Nephron progenitor cell (in vitro differentiated cells): ENCODE measurements around the gene CACNA2D3.

Experiments used
- DNase-seq: peaks from one replicate; pipeline ENCODE4 v3.0.0; 2021
- H3K27ac Mint-ChIP-seq: 2 replicates; pipeline ENCODE4 v1.8.0; 2021; ENCODE audit warnings: mild to moderate bottlenecking, moderate library complexity, mixed read lengths
- H3K27me3 Mint-ChIP-seq: 2 replicates; pipeline ENCODE4 v1.8.0; 2021; ENCODE audit warnings: mild to moderate bottlenecking, low read depth, mixed read lengths; ENCODE audit not compliant: poor library complexity
- H3K36me3 Mint-ChIP-seq: 2 replicates; pipeline ENCODE4 v1.8.0; 2021; ENCODE audit warnings: low read depth, mixed read lengths
- H3K4me1 Mint-ChIP-seq: 2 replicates; pipeline ENCODE4 v1.8.0; 2021; ENCODE audit warnings: mixed read lengths
- H3K4me3 Mint-ChIP-seq: 2 replicates; pipeline ENCODE4 v1.8.0; 2021; ENCODE audit warnings: mild to moderate bottlenecking, moderate library complexity, mixed read lengths
- H3K9me3 Mint-ChIP-seq: 2 replicates; pipeline ENCODE4 v1.8.0; 2021; ENCODE audit warnings: mild to moderate bottlenecking, moderate library complexity, mixed read lengths
- CTCF ChIP-seq: fragments of 200-600 bp; sonication (generic); IDR thresholded peaks from 2 replicates; pipeline ENCODE4 v1.5.0; 2021; ENCODE audit warnings: antibody characterized with exemption

Gene CACNA2D3

GRCh38 chr3:54817628-54818027 is 695.3 kb downstream of the CACNA2D3 start:
- H3K27me3 Mint-ChIP-seq, result peaks cover 7% of the 10 kb centered on the region

GRCh38 chr3:54818486-54818885 is 696.1 kb downstream of the CACNA2D3 start:
- Mint-ChIP-seq H3K27ac (no peak overlapping the region), H3K27me3 (peaks cover 7% of the 10 kb centered on the region), H3K36me3 (no peaks in the 10 kb centered on the region), H3K4me3 (no peak overlapping the region), H3K9me3 (no peaks in the 10 kb centered on the region), H3K4me1 (peaks cover 56% of the 10 kb centered on the region)
- DNase-seq, result no peak
- no peak for TF ChIP-seq CTCF

More at GRCh38 chr3:54817628-54818027, 695.3 kb downstream of the CACNA2D3 start:
- Mint-ChIP-seq H3K4me1 (peaks cover 56% of the 10 kb centered on the region), H3K36me3 (no peaks in the 10 kb centered on the region), H3K9me3 (no peaks in the 10 kb centered on the region), H3K27ac (no peak overlapping the region), H3K4me3 (no peak overlapping the region)
- DNase-seq, result no peak
- TF ChIP-seq CTCF, result no peak

- Mint-ChIP-seq H3K4me1 (peaks cover 56% of the 10 kb centered on the region), H3K36me3 (no peaks in the 10 kb centered on the region), H3K4me3 (no peak overlapping the region), H3K27ac (no peak overlapping the region), H3K9me3 (no peaks in the 10 kb centered on the region), H3K27me3 (peaks cover 7% of the 10 kb centered on the region)
- DNase-seq, result no peak
- no peak for TF ChIP-seq CTCF
Observed at GRCh38 chr3:54818942-54819341, 696.6 kb downstream of the CACNA2D3 start.

GRCh38 chr3:54819946-54820345 is 697.6 kb downstream of the CACNA2D3 start:
- Mint-ChIP-seq H3K4me1 (peaks cover 49% of the 10 kb centered on the region), H3K36me3 (no peaks in the 10 kb centered on the region), H3K27me3 (peaks cover 7% of the 10 kb centered on the region), H3K9me3 (no peaks in the 10 kb centered on the region), H3K27ac (no peak overlapping the region), H3K4me3 (no peak overlapping the region)
- TF ChIP-seq CTCF, result no peak
- DNase-seq, result no peak

- no peak overlapping the region for H3K27ac Mint-ChIP-seq
- H3K4me1 Mint-ChIP-seq, result peaks cover 44% of the 10 kb centered on the region
- no peak for TF ChIP-seq CTCF
- no peak for DNase-seq
- H3K36me3 Mint-ChIP-seq, result no peaks in the 10 kb centered on the region
- H3K4me3 Mint-ChIP-seq, result no peak overlapping the region
- H3K27me3 Mint-ChIP-seq, result peaks cover 4% of the 10 kb centered on the region
- no peaks in the 10 kb centered on the region for H3K9me3 Mint-ChIP-seq
Observed at GRCh38 chr3:54822206-54822605, 699.9 kb downstream of the CACNA2D3 start.

GRCh38 chr3:54826251-54826691 is 703.9 kb downstream of the CACNA2D3 start:
- no peak for DNase-seq

More at GRCh38 chr3:54826251-54826691, 703.9 kb downstream of the CACNA2D3 start:
- Mint-ChIP-seq H3K4me1 (peaks cover 24% of the 10 kb centered on the region), H3K9me3 (peaks cover 28% of the 10 kb centered on the region), H3K4me3 (no peak overlapping the region), H3K27ac (no peak overlapping the region), H3K27me3 (peaks cover 4% of the 10 kb centered on the region), H3K36me3 (peaks cover 12% of the 10 kb centered on the region)
- no peak for TF ChIP-seq CTCF
